ENCODE results near the gene MOSPD3. TPM values are rescaled to one million over a fixed set of nuclear protein-coding genes. Genes with fewer than 3 reads are reported as not detected.

MOSPD3 gene
- total and polyA plus RNA-seq, 2 of the 13 experiments (the other 11 are each of a cell fraction or from before 2014, with no cell fraction given) = 7.6 to 8.8 TPM

DNA sequence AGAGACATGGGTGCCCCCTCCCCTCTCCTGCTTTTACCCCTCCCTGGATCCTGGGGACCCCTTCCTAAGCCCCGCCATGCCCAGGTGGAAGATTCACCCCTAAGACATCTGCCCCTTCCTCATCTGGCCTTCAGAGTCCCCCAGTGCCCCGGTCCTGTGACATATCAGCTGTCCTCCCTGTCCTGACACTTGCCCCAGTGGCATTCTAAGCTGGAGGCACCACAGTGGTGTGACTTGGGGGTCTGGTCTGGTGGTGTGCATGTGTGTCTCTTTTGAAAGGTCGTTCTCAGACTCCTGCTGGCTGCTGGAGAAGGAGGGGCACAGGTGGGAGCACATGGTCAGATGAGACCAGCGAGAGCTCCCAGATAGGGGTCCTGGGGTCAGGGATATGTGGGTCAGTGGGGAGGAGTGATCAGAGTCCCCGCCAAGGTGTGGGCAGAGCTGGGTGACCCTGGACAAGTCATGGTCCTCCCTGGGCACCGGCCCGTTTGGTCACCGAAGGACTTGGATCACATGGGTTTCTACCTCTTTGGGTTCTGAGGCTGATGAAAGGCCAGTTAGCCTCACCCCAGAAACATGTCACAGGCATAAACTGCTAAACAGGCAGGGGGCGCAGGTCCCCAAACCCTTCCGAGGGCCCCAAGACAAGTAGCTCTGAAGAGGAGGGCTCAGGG lies 29.7 kb downstream of the MOSPD3 start (continued):
- TF ChIP-seq ZNF567 (CRISPR knock-in tag; IDR thresholded peaks at IDR 0.05; ENCODE audit: borderline replicate concordance) (no peak), HOXA7 (CRISPR knock-in tag; IDR thresholded peaks at IDR 0.05) (no peak), ZNF547 (CRISPR knock-in tag; IDR thresholded peaks at IDR 0.05) (no peak), PLRG1 (conservative IDR thresholded peaks at IDR 0.05) (no peak), KDM4B (CRISPR knock-in tag; IDR thresholded peaks at IDR 0.05) (no peak), ZFP36L1 (CRISPR knock-in tag; IDR thresholded peaks at IDR 0.05) (no peak; the same call in 1 of the 2 replicates), ZFP37 (CRISPR knock-in tag; IDR thresholded peaks at IDR 0.05; ENCODE audit: borderline replicate concordance) (no peak), STAG1 (CRISPR knock-in tag; IDR thresholded peaks at IDR 0.05) (no peak), PRMT3 (CRISPR knock-in tag; IDR thresholded peaks at IDR 0.05; ENCODE audit: borderline replicate concordance, low read depth) (no peak), FOXO1 (CRISPR knock-in tag; IDR thresholded peaks at IDR 0.05) (no peak), HDAC2 (CRISPR knock-in tag; IDR thresholded peaks at IDR 0.05) (no peak), TCF12 (IDR thresholded peaks at IDR 0.05) (no peak), TCF12 (CRISPR knock-in tag; IDR thresholded peaks at IDR 0.05) (no peak), NFRKB (IDR thresholded peaks at IDR 0.05) (no peak), ZNF552 (CRISPR knock-in tag; IDR thresholded peaks at IDR 0.05; ENCODE audit: borderline replicate concordance) (no peak), ZNF296 (CRISPR knock-in tag; conservative IDR thresholded peaks at IDR 0.05) (no peak; the same call in 1 of the 2 replicates)
- TF ChIP-seq, protein P1, sequence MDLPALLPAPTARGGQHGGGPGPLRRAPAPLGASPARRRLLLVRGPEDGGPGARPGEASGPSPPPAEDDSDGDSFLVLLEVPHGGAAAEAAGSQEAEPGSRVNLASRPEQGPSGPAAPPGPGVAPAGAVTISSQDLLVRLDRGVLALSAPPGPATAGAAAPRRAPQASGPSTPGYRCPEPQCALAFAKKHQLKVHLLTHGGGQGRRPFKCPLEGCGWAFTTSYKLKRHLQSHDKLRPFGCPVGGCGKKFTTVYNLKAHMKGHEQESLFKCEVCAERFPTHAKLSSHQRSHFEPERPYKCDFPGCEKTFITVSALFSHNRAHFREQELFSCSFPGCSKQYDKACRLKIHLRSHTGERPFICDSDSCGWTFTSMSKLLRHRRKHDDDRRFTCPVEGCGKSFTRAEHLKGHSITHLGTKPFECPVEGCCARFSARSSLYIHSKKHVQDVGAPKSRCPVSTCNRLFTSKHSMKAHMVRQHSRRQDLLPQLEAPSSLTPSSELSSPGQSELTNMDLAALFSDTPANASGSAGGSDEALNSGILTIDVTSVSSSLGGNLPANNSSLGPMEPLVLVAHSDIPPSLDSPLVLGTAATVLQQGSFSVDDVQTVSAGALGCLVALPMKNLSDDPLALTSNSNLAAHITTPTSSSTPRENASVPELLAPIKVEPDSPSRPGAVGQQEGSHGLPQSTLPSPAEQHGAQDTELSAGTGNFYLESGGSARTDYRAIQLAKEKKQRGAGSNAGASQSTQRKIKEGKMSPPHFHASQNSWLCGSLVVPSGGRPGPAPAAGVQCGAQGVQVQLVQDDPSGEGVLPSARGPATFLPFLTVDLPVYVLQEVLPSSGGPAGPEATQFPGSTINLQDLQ (CRISPR knock-in tag; IDR thresholded peaks at IDR 0.05) = no peak
- TF ChIP-seq, protein P2, sequence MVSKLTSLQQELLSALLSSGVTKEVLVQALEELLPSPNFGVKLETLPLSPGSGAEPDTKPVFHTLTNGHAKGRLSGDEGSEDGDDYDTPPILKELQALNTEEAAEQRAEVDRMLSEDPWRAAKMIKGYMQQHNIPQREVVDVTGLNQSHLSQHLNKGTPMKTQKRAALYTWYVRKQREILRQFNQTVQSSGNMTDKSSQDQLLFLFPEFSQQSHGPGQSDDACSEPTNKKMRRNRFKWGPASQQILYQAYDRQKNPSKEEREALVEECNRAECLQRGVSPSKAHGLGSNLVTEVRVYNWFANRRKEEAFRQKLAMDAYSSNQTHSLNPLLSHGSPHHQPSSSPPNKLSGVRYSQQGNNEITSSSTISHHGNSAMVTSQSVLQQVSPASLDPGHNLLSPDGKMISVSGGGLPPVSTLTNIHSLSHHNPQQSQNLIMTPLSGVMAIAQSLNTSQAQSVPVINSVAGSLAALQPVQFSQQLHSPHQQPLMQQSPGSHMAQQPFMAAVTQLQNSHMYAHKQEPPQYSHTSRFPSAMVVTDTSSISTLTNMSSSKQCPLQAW (CRISPR knock-in tag; IDR thresholded peaks at IDR 0.05) = 0 out of 2 replicates have a peak, but pooled peaks have one; percentile 19
- TF ChIP-seq, protein P3, sequence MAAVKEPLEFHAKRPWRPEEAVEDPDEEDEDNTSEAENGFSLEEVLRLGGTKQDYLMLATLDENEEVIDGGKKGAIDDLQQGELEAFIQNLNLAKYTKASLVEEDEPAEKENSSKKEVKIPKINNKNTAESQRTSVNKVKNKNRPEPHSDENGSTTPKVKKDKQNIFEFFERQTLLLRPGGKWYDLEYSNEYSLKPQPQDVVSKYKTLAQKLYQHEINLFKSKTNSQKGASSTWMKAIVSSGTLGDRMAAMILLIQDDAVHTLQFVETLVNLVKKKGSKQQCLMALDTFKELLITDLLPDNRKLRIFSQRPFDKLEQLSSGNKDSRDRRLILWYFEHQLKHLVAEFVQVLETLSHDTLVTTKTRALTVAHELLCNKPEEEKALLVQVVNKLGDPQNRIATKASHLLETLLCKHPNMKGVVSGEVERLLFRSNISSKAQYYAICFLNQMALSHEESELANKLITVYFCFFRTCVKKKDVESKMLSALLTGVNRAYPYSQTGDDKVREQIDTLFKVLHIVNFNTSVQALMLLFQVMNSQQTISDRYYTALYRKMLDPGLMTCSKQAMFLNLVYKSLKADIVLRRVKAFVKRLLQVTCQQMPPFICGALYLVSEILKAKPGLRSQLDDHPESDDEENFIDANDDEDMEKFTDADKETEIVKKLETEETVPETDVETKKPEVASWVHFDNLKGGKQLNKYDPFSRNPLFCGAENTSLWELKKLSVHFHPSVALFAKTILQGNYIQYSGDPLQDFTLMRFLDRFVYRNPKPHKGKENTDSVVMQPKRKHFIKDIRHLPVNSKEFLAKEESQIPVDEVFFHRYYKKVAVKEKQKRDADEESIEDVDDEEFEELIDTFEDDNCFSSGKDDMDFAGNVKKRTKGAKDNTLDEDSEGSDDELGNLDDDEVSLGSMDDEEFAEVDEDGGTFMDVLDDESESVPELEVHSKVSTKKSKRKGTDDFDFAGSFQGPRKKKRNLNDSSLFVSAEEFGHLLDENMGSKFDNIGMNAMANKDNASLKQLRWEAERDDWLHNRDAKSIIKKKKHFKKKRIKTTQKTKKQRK (IDR thresholded peaks at IDR 0.05; ENCODE audit: low read length) = no peak
- TF ChIP-seq, protein P4, sequence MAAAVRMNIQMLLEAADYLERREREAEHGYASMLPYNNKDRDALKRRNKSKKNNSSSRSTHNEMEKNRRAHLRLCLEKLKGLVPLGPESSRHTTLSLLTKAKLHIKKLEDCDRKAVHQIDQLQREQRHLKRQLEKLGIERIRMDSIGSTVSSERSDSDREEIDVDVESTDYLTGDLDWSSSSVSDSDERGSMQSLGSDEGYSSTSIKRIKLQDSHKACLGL (CRISPR knock-in tag; IDR thresholded peaks at IDR 0.05) = peak; percentile 47; the same call in 1 of the 2 replicates
- TF ChIP-seq, protein P5, sequence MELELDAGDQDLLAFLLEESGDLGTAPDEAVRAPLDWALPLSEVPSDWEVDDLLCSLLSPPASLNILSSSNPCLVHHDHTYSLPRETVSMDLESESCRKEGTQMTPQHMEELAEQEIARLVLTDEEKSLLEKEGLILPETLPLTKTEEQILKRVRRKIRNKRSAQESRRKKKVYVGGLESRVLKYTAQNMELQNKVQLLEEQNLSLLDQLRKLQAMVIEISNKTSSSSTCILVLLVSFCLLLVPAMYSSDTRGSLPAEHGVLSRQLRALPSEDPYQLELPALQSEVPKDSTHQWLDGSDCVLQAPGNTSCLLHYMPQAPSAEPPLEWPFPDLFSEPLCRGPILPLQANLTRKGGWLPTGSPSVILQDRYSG (CRISPR knock-in tag; IDR thresholded peaks at IDR 0.05) = 0 out of 2 replicates have a peak, but pooled peaks have one; percentile 28
